GM11168 (cell line): ENCODE results near the gene MTMR3.
"Not testable (repeated sequence)": the region's sequence is repeated elsewhere in the genome, so short reads cannot be mapped to it uniquely, and the experiment has no call there.

Experiments
- in situ Hi-C: fragments of 300-500 bp; cut with MboI; formaldehyde crosslinking; loops from one replicate; pipeline ENCODE4 v1.12.0; 2022; ENCODE audit warnings: low sequenced_read_pairs; ENCODE audit not compliant: unreplicated experiment

The MTMR3 gene

DNA sequence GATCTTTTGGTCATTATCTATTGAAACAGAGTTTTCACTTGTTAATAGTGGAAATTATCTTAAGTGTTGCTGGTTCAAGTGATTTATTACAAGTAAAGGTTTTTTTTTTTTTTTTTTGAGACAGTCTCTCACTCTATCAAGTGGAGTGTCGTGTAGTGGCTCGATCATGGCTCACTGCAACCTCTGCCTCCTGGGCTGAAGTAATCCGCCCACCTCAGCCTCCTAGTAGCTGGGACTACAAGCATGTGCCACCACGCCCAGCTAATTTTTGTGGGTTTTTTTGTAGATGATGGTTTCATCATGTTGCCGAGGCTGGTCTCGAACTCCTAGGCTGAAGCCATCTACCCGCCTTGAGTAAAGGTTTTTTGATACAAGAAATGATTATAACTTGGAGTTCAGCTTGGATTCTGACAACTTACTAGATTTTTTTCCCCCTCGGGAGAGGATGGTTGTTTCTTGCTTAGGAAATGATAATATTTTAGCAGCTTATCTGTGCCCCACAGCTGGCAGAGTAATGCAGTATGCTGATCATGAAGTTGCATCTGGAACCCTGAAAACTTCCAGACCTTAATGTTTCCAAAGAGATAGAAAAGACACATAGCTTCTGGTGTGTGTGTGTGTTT, 68.9 kb downstream of the MTMR3 start:
- in situ Hi-C loops: no loop called here

DNA sequence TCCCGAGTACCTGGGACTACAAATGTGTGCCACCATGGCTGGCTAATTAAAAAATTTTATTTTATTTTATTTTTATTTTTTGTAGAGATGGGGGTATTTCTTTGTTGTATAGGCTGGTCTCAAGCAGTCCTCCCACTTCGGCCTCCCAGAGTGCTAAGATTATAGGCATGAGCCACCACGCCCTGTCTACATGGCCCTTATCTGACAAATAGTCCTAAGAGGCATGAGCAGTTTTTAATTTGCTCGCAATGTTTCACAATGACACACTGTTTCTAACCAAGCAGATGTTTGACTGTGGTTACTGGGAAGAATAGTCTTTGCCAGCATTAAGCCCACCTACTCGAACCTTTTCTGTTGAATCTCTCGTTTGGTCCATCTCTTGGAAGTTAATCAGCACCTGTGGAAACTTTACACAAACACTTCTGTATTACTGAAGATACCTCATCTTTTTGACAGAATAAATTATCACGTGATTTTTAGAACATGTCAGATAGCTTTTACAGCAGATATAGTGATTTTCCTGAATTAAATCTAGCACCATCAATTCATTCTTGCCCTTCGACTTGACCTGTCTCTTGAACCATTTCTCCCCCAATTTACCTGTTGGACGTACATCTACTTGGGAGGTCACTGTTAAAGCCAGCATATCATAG, 71.4 kb downstream of the MTMR3 start:
- in situ Hi-C loops: no loop called here

DNA sequence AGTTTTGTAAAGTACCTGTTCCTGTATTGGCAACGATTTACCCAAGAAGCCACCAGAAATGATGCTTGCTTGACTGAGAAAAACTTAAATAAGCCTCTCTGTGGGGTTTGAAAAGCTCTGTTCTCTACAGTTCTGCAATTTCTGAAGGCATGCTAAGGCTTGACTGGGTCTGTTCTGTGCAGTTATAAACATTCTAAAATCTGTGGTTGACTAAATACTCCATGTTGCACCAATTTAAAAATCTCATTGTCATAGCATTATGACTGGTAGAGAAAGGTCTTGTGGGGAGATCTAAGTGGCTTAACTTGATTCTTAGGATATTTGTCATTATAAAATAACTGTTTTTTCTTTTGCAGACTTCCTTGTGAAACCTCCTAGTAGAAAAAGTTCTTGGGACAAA, 73.7 kb downstream of the MTMR3 start:
- in situ Hi-C loops: no loop called here

DNA sequence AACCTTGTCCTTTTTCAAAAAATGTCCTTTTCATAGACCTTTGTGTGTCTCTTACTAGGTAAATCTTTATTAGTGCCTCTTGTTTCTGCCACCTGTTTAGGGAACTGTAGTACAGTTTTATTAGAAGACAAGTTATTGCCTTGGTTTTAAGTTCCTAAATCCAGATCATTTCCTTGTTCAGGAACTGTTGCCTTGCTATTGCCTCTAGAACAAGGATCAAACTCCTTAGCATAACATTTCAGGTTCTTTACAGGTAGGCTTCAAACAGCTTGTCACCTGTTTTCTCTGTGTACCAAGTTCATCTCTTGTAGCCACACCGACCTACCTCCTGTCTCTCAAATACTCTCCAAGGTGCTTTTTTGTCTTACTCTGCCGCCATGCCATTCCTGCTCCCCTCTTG, 75.2 kb downstream of the MTMR3 start:
- in situ Hi-C loops: no loop called here

DNA sequence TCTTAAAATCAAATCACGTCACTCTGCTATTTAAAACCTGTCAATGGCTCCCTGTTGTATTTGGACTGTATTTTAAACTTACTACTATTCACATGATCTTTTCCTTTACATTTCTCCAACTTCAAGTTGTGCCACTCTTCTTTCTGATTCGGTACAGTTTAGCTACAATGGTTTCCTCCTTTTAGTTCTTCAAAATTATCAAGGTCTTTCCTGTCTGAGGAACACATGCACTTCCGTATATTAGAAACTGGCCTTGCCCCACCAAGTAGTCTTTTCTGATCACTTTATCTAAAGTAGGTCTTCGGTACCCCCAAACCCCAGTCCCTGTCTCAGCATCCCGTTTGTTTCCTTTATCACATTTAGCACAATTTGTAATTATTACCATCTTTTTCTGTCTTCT, 81.8 kb downstream of the MTMR3 start:
- in situ Hi-C loops: no loop called here

DNA sequence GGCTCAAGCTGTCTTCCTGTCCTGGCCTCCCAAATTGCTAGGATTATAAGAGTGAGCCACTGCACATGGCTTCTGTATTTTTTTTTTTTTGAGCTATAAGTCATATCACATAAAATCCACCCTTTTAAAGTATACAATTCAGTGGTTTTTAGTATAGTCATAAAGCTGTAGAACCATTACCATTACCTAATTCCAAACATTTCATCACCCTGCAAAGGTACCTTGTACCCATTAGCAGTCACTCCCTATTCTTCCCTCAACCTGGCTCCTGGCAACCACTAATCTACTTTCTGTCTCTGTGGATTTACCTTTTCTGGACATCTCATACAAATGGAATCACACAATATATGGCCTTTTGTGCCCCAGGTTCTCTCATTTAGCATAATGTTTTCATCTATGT, 84.5 kb downstream of the MTMR3 start:
- in situ Hi-C loops: no loop called here

DNA sequence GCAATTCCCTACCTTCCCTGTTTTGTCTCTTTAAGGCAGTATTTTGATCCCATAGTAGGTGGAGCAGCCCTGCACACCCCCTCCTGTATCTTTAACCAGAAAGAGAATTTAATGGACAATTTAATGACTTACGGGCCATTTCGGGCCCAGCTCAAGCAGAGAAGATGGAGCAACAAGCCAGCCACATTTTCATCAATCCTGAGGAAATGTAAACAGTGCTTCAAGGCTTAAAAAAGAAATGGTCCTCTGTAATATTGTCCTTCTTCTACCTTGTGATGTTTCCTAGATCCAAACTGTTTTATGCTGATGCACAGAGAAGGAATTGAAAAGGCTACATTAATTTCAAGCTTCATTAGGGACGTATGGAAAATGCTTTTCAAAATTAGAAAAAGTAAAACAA, 88.6 kb downstream of the MTMR3 start:
- in situ Hi-C loops: no loop called here

DNA sequence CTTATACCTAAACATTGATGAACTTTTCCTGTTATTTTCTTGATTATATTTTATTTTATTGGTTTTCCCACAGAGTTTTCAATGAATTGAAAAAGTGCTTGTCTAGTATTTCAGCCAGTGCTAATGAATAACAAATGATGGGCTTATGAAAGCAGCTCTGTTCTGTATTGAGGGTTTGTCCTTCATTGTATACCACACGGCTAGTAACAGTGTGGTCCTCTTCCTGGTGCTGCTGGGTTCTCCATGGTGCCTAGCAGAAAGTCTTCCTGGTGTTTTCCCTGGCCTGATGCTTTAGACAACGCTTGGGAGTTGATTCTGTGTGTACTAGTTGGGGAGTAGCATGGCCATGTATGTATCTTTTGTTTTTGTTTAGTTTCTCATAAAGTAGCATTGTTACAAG, 89.1 kb downstream of the MTMR3 start:
- in situ Hi-C loops: no loop called here

DNA sequence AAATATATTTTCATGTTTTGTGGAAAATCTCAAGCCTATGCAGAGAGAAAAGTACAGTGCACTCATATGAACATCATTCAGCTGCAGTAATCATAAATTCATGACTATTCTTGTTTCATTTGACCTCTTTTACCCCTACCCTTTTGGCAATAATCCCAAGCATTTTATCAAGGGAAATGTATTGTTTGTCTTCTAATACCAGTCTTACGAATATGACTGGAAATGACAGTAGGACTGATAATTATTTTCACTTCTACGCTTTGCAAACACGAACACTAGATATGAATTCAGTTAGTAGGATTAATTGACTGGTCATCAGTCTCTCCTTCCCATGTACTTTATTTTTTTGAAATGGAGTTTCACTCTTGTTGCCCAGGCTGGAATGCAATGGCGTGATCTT, 90.3 kb downstream of the MTMR3 start:
- in situ Hi-C loops: no loop called here

DNA sequence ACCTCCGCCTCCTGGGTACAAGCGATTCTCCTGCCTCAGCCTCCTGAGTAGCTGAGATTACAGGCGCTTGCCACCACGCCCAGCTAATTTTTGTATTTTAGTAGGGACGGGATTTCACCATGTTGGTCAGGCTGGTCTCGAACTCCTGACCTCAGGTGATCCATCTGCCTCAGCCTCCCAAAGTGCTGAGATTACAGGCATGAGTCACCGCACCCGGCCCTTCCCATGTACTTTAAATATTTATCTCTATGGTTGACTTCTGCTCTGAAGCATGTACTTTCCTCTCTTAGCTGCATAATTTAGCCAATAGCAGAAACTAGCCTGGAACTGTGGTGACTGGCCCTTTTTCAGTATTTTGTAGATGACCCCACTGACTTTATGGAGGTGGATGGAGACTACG, 90.7 kb downstream of the MTMR3 start:
- in situ Hi-C loops: not testable (repeated sequence)

DNA sequence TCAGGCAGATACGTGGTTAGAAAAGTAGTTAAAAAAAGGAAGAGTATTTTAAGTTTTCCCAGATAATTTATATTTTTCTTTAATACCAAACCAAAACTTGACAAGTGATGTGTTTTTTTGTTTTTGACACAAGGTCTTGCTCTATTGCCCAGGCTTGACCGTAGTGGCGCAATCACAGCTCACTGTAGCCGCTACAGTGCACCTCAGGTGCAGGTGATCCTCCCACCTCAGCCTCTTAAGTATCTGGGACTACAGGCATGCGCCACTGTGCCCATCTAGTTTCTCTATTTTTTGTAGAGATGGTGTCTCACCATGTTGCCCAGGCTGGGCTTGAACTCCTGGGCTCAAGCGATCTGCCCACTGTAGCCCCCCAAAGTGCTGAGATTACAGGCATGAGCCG, 92.5 kb downstream of the MTMR3 start:
- in situ Hi-C loops: no loop called here

DNA sequence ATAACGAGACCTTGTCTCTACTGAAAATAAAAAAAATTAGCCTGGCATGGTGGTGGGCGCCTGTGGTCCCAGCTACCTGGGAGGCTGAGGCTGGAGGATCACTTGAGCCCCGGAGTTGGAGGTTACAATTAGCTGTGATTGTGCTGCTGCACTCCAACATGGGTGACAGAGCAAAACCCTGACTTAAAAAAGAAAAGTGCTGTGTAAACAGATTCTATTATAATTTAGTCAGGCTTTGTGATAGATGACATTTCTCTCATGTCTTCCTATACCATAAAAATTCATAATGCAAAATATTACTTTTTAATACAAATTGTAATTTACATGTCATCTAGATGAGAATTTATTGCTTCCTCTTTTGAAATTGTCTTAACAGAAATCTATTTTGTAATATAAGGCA, 94.1 kb downstream of the MTMR3 start:
- in situ Hi-C loops: no loop called here

DNA sequence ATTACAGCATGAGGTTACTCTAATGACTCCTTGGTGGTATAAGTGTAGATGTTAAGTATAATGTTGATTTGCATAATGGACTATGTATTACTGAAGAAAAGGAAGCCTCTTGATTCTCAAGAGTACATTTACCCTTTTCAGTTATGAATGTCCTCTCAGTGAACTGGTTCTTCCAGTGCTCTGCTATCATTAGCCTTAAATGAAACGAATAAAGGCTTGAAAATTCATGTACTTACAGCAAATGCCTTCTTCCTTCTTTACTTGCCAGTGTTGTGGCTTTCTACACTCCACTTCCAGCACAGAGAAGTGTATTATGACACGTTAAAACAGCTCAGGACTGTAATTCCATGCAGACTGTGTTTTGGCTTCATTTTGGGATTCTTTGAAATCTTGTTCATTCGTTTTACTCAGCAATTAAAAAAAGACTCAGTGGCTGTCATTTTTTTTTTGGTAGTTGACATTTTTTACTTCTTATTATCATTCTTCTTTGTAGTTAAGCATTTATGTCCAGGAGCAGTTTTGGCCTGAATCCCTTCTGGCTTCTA, 96.9 kb downstream of the MTMR3 start:
- in situ Hi-C loops: no loop called here

DNA sequence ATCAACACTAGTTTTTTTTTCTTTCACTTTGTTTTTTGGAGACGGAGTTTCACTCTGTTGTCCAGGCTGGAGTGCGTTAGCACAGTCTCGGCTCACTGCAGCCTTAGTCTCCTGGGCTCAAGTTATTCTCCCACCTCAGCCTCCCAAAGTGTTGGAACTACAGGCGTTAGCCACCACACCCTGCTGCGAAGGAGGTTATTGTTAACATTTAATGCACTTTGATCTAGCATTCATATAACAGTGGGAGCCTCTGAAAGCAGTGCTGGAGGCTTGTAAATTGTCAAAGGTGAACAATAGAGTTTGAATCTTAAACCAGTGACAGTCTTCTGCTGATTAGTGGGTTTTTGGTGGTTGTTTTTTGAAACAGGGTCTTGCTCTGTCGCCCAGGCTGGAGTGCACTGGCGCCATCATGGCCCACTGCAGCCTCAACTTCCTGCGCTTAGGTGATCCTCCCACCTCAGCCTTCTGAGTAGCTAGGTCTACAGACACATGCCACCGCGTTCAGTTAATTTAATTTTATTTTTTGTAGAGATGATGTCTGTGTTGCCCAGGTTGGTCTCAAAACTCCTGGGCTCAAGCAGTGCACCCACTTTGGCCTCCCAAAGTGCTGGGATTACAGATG, 100.4 kb downstream of the MTMR3 start:
- in situ Hi-C loops: no loop called here

DNA sequence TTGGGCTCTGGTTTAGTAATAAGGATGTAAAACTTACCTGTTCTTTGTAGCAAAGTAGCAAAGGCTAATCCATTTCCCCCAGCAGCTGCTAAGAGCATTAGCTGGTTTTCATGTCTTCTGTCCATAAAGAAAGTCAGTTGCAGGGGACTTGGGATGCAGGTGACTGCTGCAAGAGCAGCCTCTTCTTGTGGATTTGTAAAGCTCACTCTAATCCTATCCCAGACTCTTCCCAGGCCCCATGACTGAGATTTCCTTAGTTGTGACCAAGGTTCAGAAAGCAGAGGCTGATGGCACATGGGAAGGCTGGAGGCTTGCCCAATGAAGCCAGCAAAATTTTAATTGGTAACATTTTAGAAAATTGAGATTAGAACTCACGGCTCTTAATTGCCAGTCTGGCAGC, 102.9 kb downstream of the MTMR3 start:
- in situ Hi-C loops: no loop called here

DNA sequence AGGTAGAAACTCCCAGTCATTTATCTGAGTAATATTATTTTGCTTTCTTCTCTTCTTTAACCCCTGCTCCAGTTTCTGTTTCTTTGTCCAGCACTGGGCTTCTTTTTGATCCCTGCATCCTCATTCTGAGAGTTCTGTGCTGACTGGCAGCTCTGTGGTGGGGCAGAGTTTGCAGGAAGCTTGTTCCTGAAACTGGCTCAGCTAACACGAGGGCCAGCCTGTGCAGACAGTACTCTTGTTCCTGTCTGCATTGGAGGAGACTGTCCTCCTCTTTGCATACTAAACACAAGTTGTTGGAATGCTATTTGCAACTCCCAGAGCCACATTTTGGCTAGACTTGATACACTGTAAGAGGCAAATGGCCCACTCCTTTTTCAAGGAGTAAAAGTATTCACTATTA, 104.2 kb downstream of the MTMR3 start:
- in situ Hi-C loops: no loop called here

DNA sequence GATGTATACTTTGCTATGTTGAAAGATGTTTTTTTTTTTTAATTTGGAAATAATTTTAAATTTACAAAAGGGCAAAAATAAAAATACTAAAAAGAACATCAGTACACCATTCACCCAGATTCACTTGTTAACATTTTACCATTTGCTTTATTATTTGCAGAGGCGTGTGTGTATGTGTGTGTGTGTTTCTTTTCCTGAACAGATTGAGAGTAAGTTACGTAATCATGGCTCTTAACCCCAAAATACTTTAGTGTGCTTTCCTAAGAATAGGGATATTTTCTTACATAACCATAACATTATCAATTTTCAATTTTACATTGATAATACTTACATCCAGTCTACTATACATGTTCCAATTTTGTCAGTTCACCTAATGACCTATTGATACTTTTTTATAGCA, 105.7 kb downstream of the MTMR3 start:
- in situ Hi-C loops: no loop called here

DNA sequence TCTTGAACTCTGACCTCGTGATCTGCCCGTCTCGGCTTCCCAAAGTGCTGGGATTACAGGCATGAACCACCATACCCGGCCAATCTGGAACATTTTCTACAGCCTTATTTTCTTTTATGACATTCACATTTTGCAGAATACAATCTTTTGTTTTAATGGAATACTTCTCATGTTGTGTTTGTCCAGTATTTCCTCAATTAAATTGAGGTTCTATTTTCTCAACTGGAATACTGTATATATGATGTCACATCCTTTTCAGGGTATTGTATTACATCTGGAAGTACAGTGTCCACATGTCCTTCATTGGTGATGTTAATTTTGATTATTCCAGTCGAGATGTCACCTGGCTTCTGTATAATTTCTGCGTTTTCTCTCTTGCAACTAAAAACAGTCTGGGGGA, 106.5 kb downstream of the MTMR3 start:
- in situ Hi-C loops: no loop called here

DNA sequence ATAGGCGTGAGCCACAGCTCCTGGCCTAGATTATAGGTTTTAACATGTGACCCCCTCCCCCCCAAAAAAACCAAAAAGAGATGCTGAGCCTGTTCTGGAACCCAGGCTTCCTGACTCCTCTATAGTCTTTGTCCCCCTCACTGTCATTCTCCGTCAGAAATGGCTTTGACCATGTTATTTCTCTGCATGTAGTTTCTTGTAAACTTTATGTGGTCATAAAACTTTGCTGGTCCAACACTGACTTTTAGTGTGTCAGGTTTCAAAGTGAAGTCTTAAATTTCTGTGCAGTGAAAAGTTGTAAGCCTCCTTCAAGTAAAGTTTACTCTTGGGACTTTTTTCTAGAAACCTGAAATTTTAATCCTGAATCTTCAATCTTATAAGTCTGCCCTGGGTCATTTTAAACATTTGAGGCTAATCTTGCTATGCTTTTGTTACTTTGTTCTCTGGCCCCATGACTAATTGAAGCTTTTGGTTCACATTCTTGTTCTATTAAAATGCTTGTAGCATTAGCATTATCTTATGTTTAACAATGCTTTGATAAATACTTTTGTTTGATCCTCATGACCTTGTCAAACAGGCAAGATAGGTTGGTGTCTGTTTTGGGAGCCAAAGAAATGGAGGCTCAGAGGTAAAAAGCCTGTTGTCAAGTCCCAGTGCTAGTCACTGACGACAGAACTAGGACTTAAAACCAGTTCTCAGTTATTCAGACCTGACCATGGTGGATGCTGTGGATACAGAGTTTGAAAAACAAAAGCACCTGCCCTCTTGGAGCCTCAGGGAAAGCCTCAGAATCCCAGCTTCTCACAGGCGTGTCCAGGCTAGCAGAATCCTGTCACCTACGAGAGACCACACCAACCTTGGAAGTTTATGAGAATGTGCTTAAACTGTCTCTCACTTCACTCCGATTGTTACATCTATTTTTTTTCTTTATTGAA, 109.6 kb downstream of the MTMR3 start:
- in situ Hi-C loops: no loop called here

DNA sequence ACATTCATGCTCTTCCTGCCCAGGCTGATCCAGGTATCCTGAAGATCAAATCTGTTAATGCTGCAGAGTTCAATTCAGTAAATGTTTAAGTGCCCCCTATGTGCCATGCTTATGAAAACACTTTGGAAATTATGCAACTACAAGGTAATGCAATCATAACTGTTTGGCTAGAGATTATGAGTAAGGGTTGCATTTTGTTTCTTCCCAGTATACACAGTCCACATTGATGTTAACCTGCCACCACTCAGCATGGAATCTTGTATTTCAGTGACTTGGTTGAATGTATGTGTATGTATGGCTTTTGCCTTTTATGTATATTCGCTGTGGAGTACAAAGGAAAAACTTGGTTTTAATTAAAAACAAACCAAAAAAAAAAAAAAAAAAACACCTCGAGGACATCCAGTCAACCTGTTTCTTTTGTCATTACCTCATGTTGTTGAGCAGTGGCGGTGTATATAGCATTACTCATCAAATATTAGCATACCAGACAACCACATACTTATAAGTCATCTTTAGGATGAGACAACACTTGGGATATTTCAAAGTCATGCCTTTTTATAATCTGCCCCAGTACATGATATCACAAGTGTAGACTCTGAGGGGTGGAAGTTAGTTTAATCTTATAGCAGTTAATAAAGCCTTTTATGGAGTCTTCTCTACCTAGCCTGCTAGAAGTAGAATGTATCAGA, 111.2 kb downstream of the MTMR3 start:
- in situ Hi-C loops: no loop called here
